Measurements from ENCODE around the gene SCG5. TPM values are rescaled to one million over a fixed set of nuclear protein-coding genes. Genes with fewer than 3 reads are reported as not detected.
A peak's percentile ranks its signal among the peaks of the same experiment; 100 is the strongest.

The SCG5 gene
- total RNA-seq, 2 donors from 2014 or later, result 0.74 to 3.8 TPM

DNA sequence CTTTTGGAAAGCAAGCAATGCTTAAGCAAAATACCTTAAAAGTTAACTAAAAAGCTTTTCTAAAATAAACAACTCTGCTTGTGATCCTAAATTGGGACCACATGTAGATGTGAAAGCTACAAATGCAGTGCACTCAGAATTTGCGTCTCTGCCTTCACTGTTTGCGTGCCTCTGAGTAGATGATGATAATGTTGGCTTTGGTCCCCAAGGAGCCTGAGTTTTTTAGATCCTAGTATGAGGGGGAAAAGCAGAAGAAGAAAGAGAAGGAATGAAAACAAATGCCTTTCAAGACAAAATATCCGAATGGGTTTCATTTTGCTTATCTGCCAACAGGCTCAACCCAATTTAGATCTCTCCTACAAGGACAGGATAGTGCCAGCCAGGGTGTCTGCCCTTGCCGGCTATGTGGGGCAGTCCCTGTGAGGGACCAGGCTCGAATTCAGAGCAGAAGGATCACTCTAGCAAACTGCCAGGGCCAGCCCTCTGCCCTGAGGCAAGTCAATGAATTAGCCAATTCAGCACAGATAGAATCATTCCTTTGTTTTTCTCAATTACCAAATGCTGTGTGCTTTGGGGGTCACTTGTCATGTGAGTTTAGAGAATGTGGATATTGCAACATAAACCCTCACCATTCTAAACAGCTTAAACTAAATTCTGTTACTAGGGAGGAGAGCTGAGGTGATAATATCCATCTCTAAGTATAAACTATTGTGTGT, 28.5 kb downstream of the SCG5 start:
- no peaks in the 10 kb centered on the region for H3K36me3 Mint-ChIP-seq
- DNase-seq (ENCODE audit: low spot score) (no peak), ATAC-seq (no peak)
- H3K27me3 Mint-ChIP-seq, result no peaks in the 10 kb centered on the region
- H3K4me3 Mint-ChIP-seq, result no peak overlapping the region
- H3K4me1 Mint-ChIP-seq (ENCODE audit: low read depth in 2 of 2), result no peaks in the 10 kb centered on the region
- no peaks in the 10 kb centered on the region for H3K9me3 Mint-ChIP-seq
- H3K27ac Mint-ChIP-seq, result no peak overlapping the region

DNA sequence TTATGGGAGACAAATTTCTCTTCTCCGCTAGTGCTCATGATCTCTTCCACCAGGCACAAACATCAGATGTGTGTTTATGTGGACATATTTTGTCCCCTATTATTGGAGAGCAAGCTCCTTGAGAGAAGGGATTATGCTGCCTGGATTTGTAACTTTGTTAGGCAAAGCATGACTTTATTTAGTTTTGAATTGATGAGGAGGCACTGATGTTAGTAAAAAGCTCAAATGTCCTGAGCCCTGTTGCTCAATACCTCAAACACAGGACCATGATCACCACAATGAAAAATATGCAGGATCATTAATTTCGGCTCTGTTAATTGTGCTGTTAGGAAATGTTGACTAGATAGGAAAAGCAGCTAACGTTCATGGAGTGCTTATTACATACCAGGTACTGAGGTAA, 29.1 kb downstream of the SCG5 start:
- H3K36me3 Mint-ChIP-seq, result no peaks in the 10 kb centered on the region
- H3K9me3 Mint-ChIP-seq, result no peaks in the 10 kb centered on the region
- no peak for DNase-seq (ENCODE audit: low spot score)
- H3K4me1 Mint-ChIP-seq (ENCODE audit: low read depth in 2 of 2), result no peaks in the 10 kb centered on the region
- H3K4me3 Mint-ChIP-seq, result no peak overlapping the region
- no peak overlapping the region for H3K27ac Mint-ChIP-seq
- no peaks in the 10 kb centered on the region for H3K27me3 Mint-ChIP-seq
- ATAC-seq, result no peak

DNA sequence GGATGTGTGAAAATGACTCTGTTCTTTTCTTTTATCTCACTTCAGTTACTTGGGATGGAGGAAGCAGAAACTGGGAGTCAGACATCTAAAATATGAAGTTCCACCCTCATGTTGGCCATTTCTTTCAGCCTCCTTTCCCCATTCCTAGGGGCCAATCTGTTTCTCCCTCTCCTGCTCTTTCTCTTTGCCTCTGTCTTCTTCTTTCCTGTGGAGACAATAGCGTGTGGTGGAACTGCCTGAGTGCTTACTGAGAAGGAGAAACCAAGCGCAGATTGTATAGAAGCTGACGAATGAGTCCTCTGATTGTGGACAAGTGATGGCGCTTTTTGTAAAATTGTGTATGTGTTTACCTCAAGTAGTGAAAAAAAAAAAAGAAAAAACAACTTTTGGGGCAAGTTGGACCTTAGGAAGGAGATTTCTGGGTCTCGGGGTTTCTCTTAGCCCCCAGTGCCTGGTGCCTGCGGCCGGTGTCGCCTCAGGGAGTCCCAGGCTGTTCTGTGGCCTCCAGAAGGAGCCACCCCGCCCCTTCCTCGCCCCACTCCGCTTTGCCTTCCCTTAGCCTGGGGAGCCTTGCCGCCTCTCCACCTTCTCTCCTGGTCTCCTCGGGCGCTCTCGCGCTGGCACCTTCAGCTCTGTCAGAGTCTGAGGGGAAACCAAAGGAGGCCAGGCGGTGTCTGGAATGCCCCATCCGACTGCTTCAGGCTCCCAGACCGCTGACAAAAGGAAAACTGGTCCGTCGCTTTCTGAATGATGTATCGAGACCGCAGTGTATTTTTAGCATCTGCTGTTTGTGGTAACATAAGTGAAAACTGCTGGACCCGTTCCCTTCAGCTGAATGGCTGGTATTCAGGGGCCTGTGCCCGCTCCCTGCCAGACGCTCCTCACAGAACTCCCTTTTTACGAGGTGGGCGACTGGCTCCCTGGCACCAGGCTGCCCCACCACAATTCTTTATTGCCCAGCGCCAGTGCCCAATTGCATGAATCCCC, 30.1 kb downstream of the SCG5 start:
- H3K27ac Mint-ChIP-seq, result no peak overlapping the region
- no peak overlapping the region for H3K4me3 Mint-ChIP-seq
- peaks cover 0 to 2% of the 10 kb centered on the region in 2 donors for H3K27me3 Mint-ChIP-seq
- no peaks in the 10 kb centered on the region for H3K4me1 Mint-ChIP-seq (ENCODE audit: low read depth in 2 of 2)
- DNase-seq (ENCODE audit: low spot score), result no peak
- H3K9me3 Mint-ChIP-seq, result no peaks in the 10 kb centered on the region
- no peak for ATAC-seq
- no peaks in the 10 kb centered on the region for H3K36me3 Mint-ChIP-seq

GRCh38 chr15:32674681-32675080, 33.2 kb downstream of the SCG5 start:
- H3K27me3 Mint-ChIP-seq, result peaks cover 0 to 2% of the 10 kb centered on the region in 2 donors
- ATAC-seq, result no peak

GRCh38 chr15:32675466-32675865, 34.0 kb downstream of the SCG5 start:
- Mint-ChIP-seq H3K27ac (no peak overlapping the region), H3K27me3 (peaks cover 0 to 2% of the 10 kb centered on the region in 2 donors)

More at GRCh38 chr15:32674681-32675080, 33.2 kb downstream of the SCG5 start:
- H3K27ac Mint-ChIP-seq, result no peak overlapping the region
- no peaks in the 10 kb centered on the region for H3K9me3 Mint-ChIP-seq
- no peaks in the 10 kb centered on the region for H3K4me1 Mint-ChIP-seq (ENCODE audit: low read depth in 2 of 2)
- no peak for DNase-seq (ENCODE audit: low spot score)
- no peak overlapping the region for H3K4me3 Mint-ChIP-seq
- no peaks in the 10 kb centered on the region for H3K36me3 Mint-ChIP-seq

DNA sequence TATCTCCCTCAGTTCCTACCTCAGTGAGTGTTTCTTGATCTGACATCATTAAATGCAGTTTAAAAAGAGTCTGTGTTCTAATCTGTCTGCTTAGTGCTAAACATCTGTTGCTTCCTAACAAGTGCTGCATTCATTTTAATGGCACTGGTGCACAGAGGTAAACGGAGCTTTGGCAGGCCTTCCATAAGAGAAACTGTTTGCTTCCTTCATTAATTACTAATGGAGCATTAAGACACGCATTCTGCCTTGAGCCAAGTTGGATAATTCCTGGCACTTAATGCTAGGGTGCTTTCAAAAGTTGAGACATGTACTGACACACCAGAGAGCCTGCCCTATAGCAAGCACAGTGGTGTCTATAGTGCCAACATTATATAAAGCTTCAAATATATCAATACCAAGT, 34.7 kb downstream of the SCG5 start:
- Mint-ChIP-seq H3K27ac (no peak overlapping the region), H3K4me1 (ENCODE audit: low read depth in 2 of 2) (no peaks in the 10 kb centered on the region), H3K27me3 (peaks cover 0 to 2% of the 10 kb centered on the region in 2 donors), H3K9me3 (no peaks in the 10 kb centered on the region), H3K36me3 (no peaks in the 10 kb centered on the region), H3K4me3 (no peak overlapping the region)
- DNase-seq (ENCODE audit: low spot score) (no peak), ATAC-seq (no peak)

More at GRCh38 chr15:32675466-32675865, 34.0 kb downstream of the SCG5 start:
- Mint-ChIP-seq H3K4me1 (ENCODE audit: low read depth in 2 of 2) (no peaks in the 10 kb centered on the region), H3K9me3 (no peaks in the 10 kb centered on the region), H3K36me3 (no peaks in the 10 kb centered on the region), H3K4me3 (no peak overlapping the region)
- ATAC-seq (no peak), DNase-seq (ENCODE audit: low spot score) (no peak)

GRCh38 chr15:32677238-32677750, 35.8 kb downstream of the SCG5 start:
- H3K27me3 Mint-ChIP-seq, result peaks cover 0 to 2% of the 10 kb centered on the region in 2 donors
- no peaks in the 10 kb centered on the region for H3K9me3 Mint-ChIP-seq
- DNase-seq (ENCODE audit: low spot score), result no peak
- no peak overlapping the region for H3K4me3 Mint-ChIP-seq
- ATAC-seq, result no peak
- no peaks in the 10 kb centered on the region for H3K36me3 Mint-ChIP-seq
- H3K4me1 Mint-ChIP-seq (ENCODE audit: low read depth in 2 of 2), result no peaks in the 10 kb centered on the region
- no peak overlapping the region for H3K27ac Mint-ChIP-seq

DNA sequence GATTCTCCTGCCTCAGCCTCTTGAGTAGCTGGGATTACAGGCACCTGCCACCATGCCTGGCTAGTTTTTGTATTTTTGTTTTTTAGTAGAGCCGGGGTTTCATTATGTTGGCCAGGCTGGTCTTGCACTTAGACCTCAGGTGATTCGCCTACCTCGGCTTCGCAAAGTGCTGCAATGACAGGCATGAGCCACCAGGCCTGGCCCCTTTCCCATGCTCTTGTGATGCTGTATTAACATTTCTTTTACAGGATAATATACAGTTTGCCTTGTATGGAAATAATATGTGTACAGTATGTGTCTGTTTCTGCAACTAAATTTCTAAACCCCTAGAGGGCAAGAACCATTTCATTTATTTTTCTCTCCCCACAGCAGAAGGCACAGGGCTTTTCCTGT, 37.8 kb downstream of the SCG5 start:
- H3K4me3 Mint-ChIP-seq, result no peak overlapping the region
- no peaks in the 10 kb centered on the region for H3K9me3 Mint-ChIP-seq
- H3K27me3 Mint-ChIP-seq, result peaks cover 0 to 2% of the 10 kb centered on the region in 2 donors
- peaks cover 6 to 7% of the 10 kb centered on the region in 2 donors for H3K4me1 Mint-ChIP-seq (ENCODE audit: low read depth in 2 of 2)
- no peaks in the 10 kb centered on the region for H3K36me3 Mint-ChIP-seq
- ATAC-seq (no peak), DNase-seq (ENCODE audit: low spot score) (no peak)
- no peak overlapping the region for H3K27ac Mint-ChIP-seq

- Mint-ChIP-seq H3K36me3 (no peaks in the 10 kb centered on the region), H3K9me3 (no peaks in the 10 kb centered on the region), H3K27ac (no peak overlapping the region), H3K4me1 (ENCODE audit: low read depth in 2 of 2) (peaks cover 9 to 10% of the 10 kb centered on the region in 2 donors), H3K27me3 (peaks cover 0 to 3% of the 10 kb centered on the region in 2 donors), H3K4me3 (no peak overlapping the region)
- DNase-seq (ENCODE audit: low spot score) (no peak), ATAC-seq (no peak)
Observed at GRCh38 chr15:32682569-32682968, 41.1 kb downstream of the SCG5 start.

DNA sequence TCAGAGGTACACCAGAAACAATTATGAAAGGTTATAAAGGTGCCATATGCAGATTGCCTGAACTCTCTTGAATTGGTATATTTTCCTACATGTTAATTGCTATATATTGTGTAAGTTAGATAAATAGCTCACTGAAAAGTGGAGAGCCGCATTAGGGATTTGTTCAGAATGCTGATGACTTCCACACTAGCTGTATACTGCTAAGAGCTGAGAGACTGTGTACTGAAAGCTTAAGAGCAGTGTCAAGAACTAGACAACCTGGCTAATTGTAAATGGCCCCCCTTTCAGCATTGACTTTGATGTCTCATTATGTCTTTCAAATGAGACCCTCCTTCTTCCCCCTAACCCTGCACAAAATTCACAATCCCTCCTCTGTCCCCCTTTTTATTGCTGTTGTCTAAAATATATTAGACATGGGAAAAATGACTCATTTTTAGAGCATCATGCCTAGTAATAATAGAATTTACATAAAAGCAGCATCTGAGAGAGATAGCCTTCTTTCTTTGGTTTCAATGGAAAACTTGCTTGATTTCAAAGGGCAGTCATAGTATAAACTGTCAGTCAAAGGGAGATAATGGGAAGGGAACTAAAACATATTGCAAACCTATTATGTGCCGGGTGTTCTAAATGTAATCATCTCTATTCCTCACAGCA, 41.6 kb downstream of the SCG5 start:
- no peak overlapping the region for H3K27ac Mint-ChIP-seq

GRCh38 chr15:32683906-32684584, 42.5 kb downstream of the SCG5 start:
- no peak overlapping the region for H3K27ac Mint-ChIP-seq
- H3K9me3 Mint-ChIP-seq, result no peaks in the 10 kb centered on the region
- H3K36me3 Mint-ChIP-seq, result no peaks in the 10 kb centered on the region
- DNase-seq (ENCODE audit: low spot score), result no peak
- no peak overlapping the region for H3K4me3 Mint-ChIP-seq
- ATAC-seq, result peak; percentile 71 to 77
- peaks cover 9 to 10% of the 10 kb centered on the region in 2 donors for H3K4me1 Mint-ChIP-seq (ENCODE audit: low read depth in 2 of 2)
- peaks cover 0 to 3% of the 10 kb centered on the region in 2 donors for H3K27me3 Mint-ChIP-seq

More for the DNA sequence above, 41.6 kb downstream of the SCG5 start:
- H3K9me3 Mint-ChIP-seq, result no peaks in the 10 kb centered on the region
- DNase-seq (ENCODE audit: low spot score) (no peak), ATAC-seq (no peak)
- H3K4me3 Mint-ChIP-seq, result no peak overlapping the region
- no peaks in the 10 kb centered on the region for H3K36me3 Mint-ChIP-seq
- peaks cover 9 to 10% of the 10 kb centered on the region in 2 donors for H3K4me1 Mint-ChIP-seq (ENCODE audit: low read depth in 2 of 2)
- H3K27me3 Mint-ChIP-seq, result peaks cover 0 to 3% of the 10 kb centered on the region in 2 donors

DNA sequence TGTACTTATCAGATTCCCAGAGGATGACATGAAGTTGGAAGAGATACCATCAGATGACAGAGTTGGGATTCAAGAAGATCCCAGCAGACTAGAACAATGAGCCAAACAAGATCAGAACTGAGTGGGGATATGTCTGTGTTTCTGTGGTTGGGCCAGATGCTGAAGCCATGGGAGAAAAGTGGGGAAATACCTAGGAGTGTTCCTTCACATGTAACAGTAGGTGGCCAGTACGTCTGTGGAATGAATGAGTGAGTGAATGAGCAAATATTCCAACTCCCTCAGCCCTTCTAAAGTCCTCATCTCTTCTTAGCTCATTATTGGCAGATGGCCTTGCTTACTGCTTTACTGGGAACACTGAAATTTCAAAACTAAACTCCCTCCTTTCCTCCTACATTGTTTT, 44.1 kb downstream of the SCG5 start:
- Mint-ChIP-seq H3K4me1 (ENCODE audit: low read depth in 2 of 2) (peaks cover 9 to 10% of the 10 kb centered on the region in 2 donors), H3K27me3 (peaks cover 0 to 6% of the 10 kb centered on the region in 2 donors), H3K4me3 (no peak overlapping the region)

GRCh38 chr15:32687556-32687955, 46.0 kb downstream of the SCG5 start:
- Mint-ChIP-seq H3K4me3 (no peak overlapping the region), H3K27me3 (peaks cover 5 to 6% of the 10 kb centered on the region in 2 donors), H3K27ac (no peak overlapping the region), H3K4me1 (ENCODE audit: low read depth in 2 of 2) (peaks cover 9 to 10% of the 10 kb centered on the region in 2 donors), H3K9me3 (no peaks in the 10 kb centered on the region), H3K36me3 (no peaks in the 10 kb centered on the region)
- ATAC-seq (no peak), DNase-seq (ENCODE audit: low spot score) (no peak)

More for the DNA sequence above, 44.1 kb downstream of the SCG5 start:
- no peak for ATAC-seq
- H3K27ac Mint-ChIP-seq, result no peak overlapping the region
- no peaks in the 10 kb centered on the region for H3K9me3 Mint-ChIP-seq
- H3K36me3 Mint-ChIP-seq, result no peaks in the 10 kb centered on the region
- no peak for DNase-seq (ENCODE audit: low spot score)
